Ascending aorta (tissue), 2 donors: Measurements from ENCODE around the gene FSTL4. TPM values are rescaled to one million over a fixed set of nuclear protein-coding genes. Genes with fewer than 3 reads are reported as not detected.

Source experiments
- DNase-seq, 2 donors: peaks; one replicate each; pipeline ENCODE4 v3.0.0-alpha.2; 2019; ENCODE audit warnings: low spot score in 2 of 2
- H3K27ac ChIP-seq, 2 donors: fragments of 200-600 bp; sonication (generic); one replicate each; pipeline ENCODE4 v1.5.1; 2016 to 2017; ENCODE audit warnings: mild to moderate bottlenecking in 1 of 2
- H3K27me3 ChIP-seq: fragments of 200-600 bp; sonication (generic); one replicate; pipeline ENCODE4 v1.5.1; 2017
- H3K36me3 ChIP-seq, 2 donors: fragments of 200-600 bp; sonication (generic); one replicate each; pipeline ENCODE4 v1.5.1; 2016
- H3K4me1 ChIP-seq, 2 donors: fragments of 200-600 bp; sonication (generic); one replicate each; pipeline ENCODE4 v1.5.1; 2016 to 2017; ENCODE audit warnings: mild to moderate bottlenecking in 1 of 2
- H3K4me3 ChIP-seq, 2 donors: fragments of 200-600 bp; sonication (generic); one replicate each; pipeline ENCODE4 v1.5.1; 2016 to 2017; ENCODE audit warnings: mild to moderate bottlenecking in 1 of 2
- H3K9me3 ChIP-seq, 2 donors: fragments of 200-600 bp; sonication (generic); one replicate each; pipeline ENCODE4 v1.5.1; 2016
- intact Hi-C: fragments of 100-400 bp; cut with DNase I; formaldehyde crosslinking; loops from one replicate; pipeline ENCODE4 v1.15.1; 2023
- total RNA-seq: library from RNA; depleted of rRNA; stranded (reverse); fragments of >200 nt; gene quantifications from one replicate; pipeline ENCODE4 v1.1.0, GENCODE V29; 2016
- TF ChIP-seq, protein P1 (sequence below), 3 experiments: fragments of 200-600 bp in 2 of 3; fragments of 450-650 bp in 1 of 3; sonication (generic) in 2 of 3; IDR thresholded peaks; one replicate each; pipeline ENCODE4 v1.5.1; 2016 to 2019; ENCODE audit warnings: antibody characterized with exemption in 3 of 3, mild to moderate bottlenecking in 1 of 3, moderate library complexity in 1 of 3

Gene FSTL4
- total RNA-seq, 1 donor from 2014 or later = 0.11 TPM

DNA sequence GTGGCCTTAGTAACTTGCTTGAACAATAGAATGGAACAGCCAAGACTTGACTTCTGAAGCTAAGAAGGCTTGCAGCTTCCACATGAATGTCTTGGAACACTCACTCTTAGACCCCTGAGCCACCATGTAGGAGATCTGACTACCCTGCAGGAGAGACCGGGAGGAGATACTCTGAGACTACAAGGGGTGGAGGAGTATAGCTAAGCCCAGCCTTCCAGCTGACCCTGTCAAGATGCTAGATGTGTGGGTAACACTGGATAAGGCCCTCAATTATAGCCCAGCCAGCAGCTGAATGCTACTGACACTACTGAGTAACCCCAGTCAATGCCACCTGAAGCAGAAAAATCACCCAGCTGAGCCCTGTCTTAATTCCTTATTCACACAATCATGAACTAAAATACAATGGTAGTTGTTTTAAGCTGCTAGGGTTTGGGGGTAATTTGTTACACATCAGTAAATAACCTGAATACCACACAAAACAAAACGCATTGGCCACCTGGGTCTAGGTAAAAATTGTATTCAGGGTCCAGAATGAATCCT, 180.9 kb downstream of the FSTL4 start:
- H3K36me3 ChIP-seq = no peaks in the 10 kb centered on the region
- H3K27ac ChIP-seq = no peak overlapping the region
- H3K27me3 ChIP-seq = no peaks in the 10 kb centered on the region
- DNase-seq = no peak
- no peaks in the 10 kb centered on the region for H3K9me3 ChIP-seq
- intact Hi-C loops = no loop called here
- TF ChIP-seq, protein P1, sequence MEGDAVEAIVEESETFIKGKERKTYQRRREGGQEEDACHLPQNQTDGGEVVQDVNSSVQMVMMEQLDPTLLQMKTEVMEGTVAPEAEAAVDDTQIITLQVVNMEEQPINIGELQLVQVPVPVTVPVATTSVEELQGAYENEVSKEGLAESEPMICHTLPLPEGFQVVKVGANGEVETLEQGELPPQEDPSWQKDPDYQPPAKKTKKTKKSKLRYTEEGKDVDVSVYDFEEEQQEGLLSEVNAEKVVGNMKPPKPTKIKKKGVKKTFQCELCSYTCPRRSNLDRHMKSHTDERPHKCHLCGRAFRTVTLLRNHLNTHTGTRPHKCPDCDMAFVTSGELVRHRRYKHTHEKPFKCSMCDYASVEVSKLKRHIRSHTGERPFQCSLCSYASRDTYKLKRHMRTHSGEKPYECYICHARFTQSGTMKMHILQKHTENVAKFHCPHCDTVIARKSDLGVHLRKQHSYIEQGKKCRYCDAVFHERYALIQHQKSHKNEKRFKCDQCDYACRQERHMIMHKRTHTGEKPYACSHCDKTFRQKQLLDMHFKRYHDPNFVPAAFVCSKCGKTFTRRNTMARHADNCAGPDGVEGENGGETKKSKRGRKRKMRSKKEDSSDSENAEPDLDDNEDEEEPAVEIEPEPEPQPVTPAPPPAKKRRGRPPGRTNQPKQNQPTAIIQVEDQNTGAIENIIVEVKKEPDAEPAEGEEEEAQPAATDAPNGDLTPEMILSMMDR (IDR thresholded peaks at IDR 0.05) = no peak
- no peaks in the 10 kb centered on the region for H3K4me1 ChIP-seq
- H3K4me3 ChIP-seq = no peak overlapping the region

DNA sequence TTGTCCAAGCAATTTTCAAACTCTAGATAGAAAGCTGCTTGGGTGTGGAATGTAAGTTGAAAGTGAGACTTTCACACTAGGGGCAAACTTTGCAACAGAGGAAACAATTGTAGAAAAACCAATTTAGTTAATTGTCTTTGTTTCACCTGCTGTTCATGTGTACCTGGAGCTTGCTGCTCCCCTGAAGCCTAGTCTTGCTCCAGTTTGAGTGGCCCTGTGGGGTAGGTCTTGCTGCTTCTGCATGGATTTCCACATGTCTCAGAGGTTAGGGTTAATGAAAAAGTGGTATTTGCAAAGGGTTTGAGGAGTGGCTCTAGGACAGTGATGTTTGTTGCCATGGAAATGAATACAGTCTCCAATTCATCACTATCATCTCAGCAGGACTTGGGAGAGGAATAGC, 182.2 kb downstream of the FSTL4 start:
- no peak for DNase-seq
- no peaks in the 10 kb centered on the region for H3K9me3 ChIP-seq
- H3K4me1 ChIP-seq = no peaks in the 10 kb centered on the region
- intact Hi-C loops = no loop called here
- H3K36me3 ChIP-seq = no peaks in the 10 kb centered on the region
- TF ChIP-seq, protein P1 (IDR thresholded peaks at IDR 0.05) = no peak
- H3K27me3 ChIP-seq = no peaks in the 10 kb centered on the region
- no peak overlapping the region for H3K27ac ChIP-seq
- H3K4me3 ChIP-seq = no peak overlapping the region

DNA sequence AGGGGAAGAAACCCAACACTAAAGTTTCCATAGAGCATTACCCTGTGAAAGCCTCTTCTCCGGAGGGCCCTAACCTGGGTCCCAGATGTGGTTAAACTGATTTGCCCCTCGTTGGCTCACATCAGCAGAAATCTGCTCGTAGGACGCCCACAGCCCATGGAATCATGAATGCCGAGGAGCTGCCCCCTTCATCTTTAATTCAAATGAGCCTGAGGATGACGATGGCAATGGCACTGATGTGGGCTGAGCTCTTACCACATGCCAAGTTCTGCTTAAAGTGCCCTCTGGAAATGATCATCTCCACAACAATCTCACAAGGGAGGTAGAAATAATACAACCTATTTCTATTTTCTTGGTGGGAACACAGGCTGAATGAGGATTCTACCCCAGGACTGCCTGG, 183.3 kb downstream of the FSTL4 start:
- Histone ChIP-seq H3K36me3 (no peaks in the 10 kb centered on the region), H3K27ac (no peak overlapping the region), H3K9me3 (no peaks in the 10 kb centered on the region), H3K27me3 (no peaks in the 10 kb centered on the region), H3K4me3 (no peak overlapping the region), H3K4me1 (no peaks in the 10 kb centered on the region)
- intact Hi-C loops = no loop called here
- no peak for DNase-seq
- TF ChIP-seq, protein P1 (IDR thresholded peaks at IDR 0.05) = no peak

DNA sequence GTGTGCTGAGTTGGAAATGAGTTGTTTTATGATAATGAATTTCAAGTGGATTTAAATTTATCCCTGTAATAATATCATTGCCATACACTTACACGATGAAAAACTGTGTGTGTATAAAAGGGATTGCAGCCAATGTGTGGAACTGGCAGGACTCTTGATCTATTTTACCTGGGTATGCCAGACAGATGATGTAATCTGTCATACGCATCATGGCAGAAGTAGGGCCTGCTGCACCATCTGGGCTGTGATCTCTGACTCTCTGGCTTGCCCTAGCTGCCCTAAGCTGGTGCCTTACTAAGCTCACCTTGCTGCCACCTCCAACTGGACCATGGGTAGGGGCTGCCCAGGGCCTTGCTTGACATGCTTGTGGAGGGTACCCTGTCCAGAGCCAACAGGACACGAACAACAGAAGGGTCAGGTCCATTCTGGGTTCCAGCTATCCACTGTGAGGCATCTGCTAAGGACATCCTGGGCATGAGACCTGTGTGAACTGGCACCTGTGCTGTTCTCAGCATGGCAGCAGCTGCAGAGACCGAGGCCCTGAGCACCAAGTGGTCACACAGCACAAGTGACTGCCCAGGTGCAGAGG, 184.2 kb downstream of the FSTL4 start:
- no peaks in the 10 kb centered on the region for H3K9me3 ChIP-seq
- no peak overlapping the region for H3K27ac ChIP-seq
- DNase-seq = no peak
- no peak overlapping the region for H3K4me3 ChIP-seq
- no peaks in the 10 kb centered on the region for H3K36me3 ChIP-seq
- no peaks in the 10 kb centered on the region for H3K4me1 ChIP-seq
- intact Hi-C loops = no loop called here
- no peaks in the 10 kb centered on the region for H3K27me3 ChIP-seq
- TF ChIP-seq, protein P1 (IDR thresholded peaks at IDR 0.05) = no peak

DNA sequence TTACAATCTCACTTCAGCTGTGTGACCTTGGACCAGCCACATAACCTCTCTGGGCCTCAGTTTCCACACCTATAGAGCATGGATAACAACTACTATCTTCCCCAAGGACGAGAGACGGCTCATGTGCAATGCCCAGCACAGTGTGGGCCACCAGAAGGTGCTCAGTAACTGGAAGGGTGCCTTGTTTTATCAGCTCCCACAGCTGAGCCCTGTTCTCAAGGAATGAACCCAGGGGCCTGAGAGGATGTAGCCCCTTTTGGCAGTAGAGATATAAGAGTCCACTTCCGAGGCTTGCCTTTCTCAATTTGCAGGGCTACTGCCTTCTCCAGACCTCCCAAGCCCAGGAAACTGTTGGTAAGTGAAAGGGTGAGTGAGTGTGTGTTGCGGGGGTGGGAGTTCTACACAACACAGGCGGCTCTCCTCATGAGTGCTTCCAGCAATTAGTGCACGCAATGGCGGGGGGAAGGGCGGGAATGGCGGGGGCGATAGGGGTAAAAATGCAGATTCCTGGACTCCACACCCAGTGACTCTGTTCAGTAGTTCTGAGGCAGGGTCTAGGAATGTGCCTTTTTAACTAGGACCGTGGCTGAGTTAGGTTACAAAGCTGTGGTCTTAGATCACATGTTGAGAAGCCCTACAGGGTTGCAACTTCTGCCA, 185.1 kb downstream of the FSTL4 start:
- no peaks in the 10 kb centered on the region for H3K27me3 ChIP-seq
- no peaks in the 10 kb centered on the region for H3K36me3 ChIP-seq
- H3K4me3 ChIP-seq = no peak overlapping the region
- no peaks in the 10 kb centered on the region for H3K4me1 ChIP-seq
- intact Hi-C loops = no loop called here
- TF ChIP-seq, protein P1 (IDR thresholded peaks at IDR 0.05) = no peak
- H3K27ac ChIP-seq = no peak overlapping the region
- no peaks in the 10 kb centered on the region for H3K9me3 ChIP-seq
- DNase-seq = no peak
